HG02970 (cell line): ENCODE measurements around the gene TRIM9.

ENCODE experiments used
- ATAC-seq: cut with Tn5 transposase; IDR thresholded peaks from one replicate; pipeline ENCODE4 v1.9.1; 2021; ENCODE audit warnings: mild to moderate bottlenecking, moderate library complexity, moderate number of reproducible peaks; ENCODE audit not compliant: unreplicated experiment, low FRiP score

TRIM9 gene

DNA sequence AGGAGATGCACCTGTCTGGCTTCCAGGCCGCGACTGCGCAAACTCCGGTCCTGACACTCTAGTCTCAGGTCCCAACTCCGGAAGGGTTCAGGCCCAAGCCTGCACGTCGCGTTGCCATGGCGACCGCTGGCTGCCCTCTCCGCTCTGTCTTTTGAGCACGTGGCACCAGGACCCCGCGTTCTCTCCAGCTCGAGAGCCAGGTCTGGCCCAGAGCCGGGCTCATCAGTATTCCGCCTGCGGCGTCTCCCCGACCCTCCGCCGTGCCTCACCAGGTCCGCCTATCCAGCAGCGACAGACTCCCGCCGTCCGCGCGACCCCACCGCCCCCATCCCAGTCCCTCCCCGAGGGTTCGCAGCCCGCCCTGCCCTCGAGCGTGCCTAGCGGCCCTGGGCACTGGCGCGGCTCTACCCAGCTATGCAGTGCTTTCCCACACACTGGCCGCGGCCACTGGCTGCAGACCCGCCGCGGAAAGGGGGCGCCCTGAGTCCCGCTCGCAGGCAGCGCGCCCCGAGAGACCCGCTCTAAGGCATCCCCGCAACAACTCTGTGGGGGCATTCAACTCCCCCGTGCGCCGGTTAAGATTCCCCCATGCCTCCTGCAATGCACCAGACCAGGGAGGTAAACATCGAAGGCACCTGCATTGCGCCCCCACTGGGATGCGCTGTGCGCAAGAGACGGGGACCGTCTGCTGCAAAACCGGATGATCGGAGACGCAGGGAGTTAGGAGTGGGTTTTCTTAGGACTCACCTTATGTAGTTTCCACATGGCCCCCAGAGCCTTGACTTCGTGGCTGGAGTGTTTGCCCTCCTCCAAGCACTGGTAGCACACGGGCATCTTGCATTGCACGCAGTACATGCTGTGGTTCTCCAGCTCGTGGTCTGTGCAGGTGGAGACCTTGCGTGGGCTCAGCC lies 1.3 kb downstream of the TRIM9 start:
- ATAC-seq, result no peak

DNA sequence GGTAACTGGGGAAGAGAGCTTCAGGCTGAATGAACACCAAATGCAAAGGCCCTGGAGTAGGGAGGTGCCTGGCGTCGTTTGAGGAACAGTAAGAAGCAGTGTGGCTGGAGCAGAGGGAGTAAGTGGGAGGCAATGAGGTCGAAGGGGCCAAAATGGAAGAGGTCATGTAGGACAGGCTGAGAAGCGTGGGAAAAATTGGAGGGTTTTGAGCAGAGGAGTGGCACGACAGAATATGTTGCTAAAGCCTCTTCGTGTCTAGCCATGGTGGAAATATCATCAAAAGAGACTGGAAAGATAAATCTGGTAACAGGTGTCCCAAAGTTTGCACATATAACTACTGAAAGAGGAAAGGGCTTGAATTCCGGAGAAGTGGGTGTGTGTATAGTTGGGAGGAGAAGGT lies 1.9 kb downstream of the TRIM9 start:
- ATAC-seq, result no peak

DNA sequence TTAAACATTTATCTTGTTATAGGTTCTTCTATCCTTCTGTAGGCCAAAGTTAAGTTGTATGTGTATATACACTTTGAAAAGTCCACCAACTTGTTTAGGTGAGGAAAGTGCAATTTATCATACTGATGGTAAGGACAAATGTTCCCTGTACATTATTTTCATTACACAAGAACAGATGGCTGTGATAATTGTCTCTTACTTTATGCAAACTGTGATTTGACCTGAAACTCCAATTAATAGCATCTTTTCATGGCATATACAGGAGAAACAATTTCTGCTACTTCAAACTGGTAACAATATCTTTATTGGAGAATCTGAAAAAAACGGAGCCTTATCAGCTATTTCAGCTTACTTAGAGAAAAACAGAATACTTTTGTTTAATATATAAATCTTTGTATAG lies 5.6 kb downstream of the TRIM9 start:
- ATAC-seq, result no peak

DNA sequence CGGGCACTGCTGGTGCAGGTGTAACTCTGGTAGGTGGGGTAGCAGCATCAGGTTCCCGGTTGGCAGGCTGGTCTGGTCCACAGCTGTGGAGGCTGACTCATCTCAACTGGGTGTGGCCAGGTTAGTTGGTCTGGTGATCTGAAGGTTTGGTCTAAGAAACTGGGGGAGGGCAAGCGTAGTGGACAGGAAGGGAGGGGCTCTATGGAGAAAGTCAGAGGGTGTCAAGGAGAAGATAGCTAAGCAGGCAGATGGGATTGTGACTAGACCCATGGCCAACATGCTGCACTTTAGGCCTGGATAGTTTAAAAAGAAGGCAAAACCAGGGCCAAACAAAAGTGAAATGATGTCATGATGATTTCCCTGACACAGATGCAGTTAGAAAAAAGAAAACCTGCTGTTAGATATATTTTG lies 7.9 kb downstream of the TRIM9 start:
- no peak for ATAC-seq

DNA sequence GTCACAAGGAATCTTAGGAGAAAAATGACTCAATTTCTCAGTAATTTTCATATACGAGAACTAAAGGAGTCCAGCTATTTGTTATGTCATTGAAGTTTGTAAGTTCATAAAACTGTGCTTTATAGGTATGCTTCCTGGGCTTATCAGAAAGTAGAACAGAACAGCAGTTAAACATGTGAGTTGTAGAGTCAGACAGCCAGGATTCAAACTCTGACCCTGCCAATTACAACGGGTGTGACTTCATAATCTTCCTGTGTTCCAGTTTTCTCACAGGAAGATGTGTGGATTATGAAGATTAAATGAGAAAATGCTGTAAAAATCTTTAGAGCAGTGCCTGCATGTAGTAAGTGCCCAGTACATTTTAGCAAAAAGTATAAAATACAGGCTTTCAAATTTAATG lies 8.9 kb downstream of the TRIM9 start:
- ATAC-seq, result no peak

DNA sequence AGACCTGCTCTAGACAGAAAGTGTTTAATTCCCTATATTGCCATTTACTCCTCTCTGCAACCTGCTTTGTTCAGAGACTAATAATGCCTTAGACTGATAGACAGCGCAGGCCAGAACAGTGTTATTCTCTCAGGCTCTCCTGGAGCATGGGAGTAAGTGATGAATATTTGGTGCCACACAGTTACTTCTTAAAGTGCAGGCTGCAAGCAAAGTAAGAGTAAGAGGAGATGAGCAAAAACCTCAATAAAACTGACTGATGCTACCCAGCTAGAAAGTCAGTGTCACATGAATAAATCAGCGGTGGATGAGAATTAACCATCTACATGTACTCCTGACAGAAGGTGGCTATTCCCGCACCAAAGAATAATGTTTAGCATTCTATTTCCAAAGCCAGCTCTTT lies 9.9 kb downstream of the TRIM9 start:
- no peak for ATAC-seq

DNA sequence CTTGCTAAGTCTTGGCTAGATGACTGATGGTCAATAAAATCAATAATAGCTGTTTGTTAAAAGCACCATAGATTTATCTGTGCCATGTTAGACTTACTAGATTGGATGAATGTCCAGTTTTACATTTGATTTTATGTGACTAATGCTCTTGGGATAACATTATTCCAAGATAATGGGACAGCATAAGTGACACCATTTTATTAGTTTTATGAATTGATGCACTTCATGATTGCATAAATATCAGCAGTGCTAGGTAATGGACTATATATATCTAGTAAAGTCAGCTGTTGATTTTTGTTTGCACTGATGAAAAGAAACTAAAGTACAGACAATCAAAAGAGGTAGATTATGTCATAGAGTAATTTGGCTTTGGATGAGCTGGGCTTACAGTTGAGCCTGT lies 10.4 kb downstream of the TRIM9 start:
- no peak for ATAC-seq

DNA sequence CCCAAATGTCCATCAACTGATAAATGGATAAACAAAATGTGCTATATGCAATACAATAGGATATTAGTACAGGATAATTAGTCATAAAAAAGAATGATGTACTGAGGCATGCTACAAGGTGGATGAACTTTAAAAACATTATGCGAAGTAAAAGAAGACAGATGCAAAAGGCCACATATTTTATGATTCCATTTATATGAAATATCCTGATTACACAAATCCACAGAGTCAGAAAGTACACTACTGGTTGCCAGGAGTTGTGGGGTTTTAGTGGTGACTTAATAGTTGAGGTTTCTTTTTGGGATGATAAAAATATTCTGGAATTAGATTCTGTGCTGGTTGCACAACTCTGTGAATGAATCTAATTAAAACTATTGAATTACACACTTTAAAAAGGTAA lies 12.6 kb downstream of the TRIM9 start:
- no peak for ATAC-seq

DNA sequence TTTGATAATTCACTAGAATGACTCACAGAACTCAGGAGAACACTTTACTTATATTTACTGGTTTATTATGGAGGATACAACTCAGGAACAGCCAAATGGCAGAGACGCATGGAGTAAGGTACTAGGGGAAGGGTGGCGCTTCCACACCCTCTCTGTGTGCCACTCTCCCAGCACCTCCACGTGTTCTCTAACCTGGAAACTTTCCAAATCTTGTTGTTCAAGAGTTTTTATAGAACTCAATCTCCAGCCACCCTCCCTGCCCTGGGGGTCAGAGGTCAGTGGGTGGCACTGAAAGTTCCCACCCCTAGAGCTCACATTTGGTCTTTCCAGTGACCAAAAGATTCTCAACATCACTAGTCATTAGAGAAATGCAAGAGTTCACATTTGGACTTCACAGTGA lies 13.2 kb downstream of the TRIM9 start:
- ATAC-seq, result no peak

DNA sequence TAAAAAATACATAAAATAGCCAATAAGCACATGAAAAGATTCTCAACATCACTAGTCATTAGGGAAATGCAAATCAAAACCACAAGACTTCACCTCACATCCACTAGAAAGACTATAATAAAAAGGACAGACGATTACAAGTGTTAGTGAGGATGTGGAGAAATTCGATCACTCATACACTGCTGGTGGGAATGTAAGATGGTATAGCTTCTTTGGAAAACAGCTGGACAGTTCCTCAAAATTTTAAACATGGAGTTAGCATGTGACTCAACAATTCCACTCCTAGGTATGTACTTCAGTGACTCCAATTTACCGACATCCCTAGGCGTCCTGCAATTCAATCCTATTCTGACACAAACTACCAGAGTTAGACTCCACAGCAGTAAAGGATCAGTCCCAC lies 13.7 kb downstream of the TRIM9 start:
- ATAC-seq, result no peak

DNA sequence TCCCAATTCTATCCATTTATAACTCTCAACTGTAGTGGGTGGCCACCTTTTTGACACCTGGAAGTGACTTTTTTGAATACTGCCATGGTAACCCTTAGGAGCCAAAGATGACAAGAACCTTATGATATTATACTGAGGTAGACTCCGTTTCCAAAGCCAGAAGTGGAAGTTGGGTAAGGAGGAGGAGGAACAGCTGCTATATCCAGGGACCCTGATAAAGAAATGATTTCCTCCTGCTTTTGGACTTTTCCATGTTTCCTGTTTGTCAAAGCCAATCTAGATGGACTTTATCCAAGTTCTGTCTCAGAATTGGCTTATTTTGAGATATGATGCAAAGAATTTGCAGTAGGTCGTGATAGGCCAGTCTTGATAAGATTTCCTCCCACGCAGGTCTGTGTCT lies 14.3 kb downstream of the TRIM9 start:
- no peak for ATAC-seq

DNA sequence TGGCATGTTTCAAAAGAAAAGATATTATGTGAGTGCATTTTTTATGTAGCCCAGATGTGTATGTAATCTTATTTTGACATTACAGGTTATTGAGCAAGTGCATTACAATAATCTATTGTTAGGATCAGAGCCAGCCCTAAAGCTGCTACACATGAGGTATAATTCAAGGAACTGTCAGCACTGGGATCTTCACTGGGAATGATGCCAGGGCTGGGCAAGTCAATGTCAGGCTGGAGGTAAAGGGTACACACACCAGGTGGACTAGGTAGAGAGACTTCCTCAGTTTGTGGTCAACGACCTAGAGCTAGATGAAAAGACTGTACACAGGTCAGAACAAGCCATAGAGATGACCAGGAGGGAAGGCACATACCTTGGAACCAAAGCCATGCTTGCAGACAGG lies 15.4 kb downstream of the TRIM9 start:
- ATAC-seq, result no peak

DNA sequence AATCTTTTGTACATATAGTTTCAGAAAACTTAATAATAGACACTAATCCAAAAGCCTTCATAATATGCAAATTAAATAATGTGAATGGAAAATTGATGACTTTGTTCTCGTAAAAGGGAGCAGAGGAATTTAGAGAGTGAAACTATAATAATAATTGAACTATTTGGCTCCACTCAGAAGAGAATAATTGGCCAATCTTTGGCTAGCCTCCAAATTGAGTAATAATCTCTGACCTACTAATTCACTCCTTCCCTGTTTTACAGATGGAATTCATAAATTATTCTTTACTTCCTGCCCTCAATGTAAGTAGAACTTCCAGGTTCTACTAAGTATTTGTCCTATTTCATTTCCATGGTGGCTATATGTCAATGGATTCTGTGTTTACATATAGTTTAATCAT lies 15.8 kb downstream of the TRIM9 start:
- ATAC-seq, result no peak

DNA sequence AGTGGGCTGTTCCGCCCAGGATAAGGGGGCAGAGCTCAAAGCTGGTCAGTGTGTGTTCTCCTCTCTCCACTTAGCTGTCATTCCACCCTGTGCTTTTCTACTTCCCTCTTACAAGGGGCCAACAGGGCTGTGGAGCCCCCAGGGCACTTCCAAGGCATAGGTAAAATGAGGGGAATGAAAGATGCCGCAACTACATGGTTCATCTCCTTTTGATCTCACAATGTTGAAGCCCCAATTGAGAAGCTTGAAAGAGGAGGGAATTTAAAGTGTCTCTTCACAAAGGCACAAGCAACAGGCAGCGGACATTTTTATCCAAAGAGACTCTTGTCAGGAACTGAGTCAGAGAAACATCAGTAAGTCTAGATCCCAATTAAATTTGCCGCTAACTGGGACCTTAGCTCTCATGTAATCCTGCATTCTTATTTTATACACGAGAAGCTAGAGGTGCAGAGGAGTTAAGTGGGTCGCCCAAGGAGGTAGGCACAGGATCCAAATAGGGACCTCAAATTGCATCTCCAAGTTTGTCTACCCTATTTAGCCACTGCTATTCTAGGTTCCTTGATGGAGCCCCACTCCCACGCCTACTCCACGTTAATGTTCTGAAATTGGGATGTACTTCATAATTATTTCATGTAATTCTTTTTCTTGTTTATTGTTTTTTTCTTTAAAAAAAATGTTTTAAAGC lies 20.1 kb downstream of the TRIM9 start:
- no peak for ATAC-seq

DNA sequence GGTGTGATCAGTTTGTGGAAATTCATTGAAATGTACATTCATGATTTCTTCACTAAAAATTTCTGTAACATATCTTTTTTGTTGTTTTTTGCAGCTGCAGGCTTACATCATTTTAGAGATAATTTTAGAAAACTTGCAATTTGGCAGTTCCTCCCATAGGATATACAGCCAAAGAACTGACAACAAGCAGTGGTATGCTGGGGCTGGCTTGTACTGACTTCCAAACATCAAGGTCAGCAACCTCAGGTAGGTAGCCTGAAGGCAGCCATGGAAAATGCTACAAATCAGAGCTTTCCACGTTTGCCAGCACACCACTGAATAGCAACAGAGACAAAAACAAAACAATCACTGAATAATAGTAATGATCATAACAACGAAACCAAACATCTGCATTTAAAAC lies 21.2 kb downstream of the TRIM9 start:
- no peak for ATAC-seq

DNA sequence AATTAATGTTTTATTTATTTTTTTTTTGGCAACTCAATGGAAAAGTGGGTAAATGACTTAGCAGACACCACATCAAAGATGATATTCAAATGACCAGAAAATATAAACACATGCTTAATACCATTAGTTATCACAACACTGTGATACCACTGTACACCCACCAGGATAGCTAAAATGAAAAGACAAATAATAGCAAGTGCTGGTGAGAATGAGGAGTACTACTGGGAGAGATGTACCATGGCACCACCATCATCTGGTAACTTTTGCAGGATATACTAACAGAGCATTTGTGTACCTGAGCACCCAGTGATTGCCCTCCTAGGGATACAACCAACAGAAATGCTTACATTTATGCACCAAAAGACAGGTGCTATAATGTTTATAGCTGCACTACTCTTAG lies 21.9 kb downstream of the TRIM9 start:
- no peak for ATAC-seq

DNA sequence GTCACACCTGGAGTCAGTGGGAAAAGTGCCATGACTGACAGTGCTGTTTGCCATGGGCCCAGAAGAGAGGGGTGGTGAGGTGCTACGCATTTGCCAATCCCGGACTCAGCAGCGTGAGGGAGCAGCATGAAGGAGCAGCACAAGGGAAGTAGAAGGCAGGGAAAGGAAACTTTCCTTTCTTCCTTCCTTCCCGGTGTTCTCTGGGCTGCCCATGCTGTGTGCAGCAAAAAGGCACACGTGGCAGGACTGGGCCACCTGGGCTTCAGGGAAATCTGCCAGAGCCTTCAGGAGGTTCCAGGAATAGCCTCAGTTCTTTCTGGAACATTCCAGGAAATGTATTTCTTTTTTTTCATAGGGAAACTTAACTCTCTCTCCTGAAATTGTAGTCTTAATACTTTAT lies 23.0 kb downstream of the TRIM9 start:
- ATAC-seq, result no peak

DNA sequence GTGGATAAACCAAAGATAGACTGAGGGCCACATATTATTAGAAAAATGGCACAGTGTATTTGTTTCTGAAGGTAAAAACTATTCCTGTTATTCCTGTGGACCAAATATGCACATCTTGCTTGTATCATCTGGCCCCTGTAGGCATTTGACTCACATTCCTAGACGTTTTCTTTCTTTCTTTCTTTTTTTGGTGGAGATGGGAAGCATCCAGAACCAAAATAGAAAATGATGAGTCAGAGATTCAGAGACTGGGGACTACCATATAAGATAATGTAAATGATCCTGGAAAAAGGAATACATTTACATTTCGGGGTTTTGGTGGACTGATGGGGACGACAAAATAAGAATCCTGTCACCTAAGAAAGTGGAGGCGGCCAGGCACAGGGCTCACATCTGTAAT lies 24.2 kb downstream of the TRIM9 start:
- no peak for ATAC-seq

DNA sequence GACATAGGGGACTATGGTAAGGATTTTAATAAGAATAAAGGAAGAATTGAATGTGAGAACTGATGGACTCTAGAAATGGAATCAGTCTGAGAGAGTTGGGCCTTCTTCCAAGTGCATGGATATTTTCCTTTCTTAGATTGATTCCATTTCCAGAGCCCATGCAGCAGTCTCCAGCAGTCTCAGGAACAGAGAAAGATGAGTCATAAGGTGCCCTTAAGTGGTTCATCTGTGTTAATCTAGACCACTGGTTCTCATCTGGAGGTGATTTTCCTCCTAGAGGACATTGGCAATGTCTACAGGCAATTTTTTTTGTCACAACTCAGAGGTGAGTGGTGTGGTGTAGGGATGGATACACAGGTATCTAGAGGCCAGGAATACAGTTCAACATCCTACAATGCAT lies 25.9 kb downstream of the TRIM9 start:
- ATAC-seq, result no peak

DNA sequence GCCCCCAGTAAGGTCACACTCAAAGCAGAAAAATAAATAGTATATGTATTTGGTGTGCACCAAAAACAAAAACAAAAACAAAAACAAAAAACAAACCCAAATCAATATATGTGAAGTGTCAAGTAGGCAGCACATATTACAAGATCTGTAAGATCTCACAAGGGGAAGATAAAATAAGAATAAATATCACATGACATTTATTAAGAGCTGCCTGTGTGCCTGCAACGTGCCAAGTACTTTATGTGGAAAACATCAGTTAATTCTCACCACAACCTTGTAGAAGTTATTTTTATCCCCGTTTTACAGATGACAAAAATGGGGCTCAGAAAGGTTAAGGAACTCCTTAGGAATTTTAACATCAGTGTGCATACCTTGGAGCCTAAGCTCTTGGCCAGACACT lies 26.6 kb downstream of the TRIM9 start:
- ATAC-seq, result no peak

DNA sequence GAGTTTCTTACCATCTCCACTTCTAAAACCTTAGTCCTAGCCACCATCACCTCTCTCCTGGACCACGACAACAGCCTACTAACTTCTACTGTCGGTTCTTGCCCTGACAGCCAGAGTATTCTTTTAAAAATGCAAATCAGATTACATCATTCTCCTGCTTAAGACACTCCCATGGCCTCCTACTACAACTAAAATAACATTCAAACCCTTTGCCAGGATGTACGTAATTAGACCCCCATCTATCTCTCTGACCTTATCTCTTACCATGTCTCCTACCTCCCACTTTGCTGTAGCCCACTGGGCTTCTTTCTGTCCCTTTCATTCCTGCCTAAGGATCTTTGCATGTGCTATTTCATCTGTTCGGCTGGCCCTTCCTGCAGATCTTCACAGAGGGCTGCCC lies 27.6 kb downstream of the TRIM9 start:
- ATAC-seq, result no peak

DNA sequence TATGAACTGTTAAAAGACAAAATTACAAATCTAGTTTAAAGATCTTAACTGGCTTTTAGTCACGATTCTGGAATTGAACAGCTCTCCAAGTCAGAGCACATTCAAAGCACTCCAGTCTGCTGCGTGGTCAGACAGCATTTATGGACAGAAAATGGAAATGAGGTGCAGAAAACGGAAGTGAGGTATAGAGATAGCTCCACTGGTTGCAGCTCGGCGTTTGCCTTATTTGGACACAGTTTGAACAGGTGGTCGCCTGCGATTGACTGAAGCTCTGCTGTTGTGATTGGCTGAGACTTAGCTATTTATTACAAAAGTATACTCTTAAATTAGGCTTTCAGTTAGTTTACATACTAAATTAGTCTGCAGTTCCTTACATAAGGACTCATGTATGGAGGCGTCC lies 28.3 kb downstream of the TRIM9 start:
- no peak for ATAC-seq
